WTC11 (cell line): ENCODE results near the gene PTPRT. TPM values are rescaled to one million over a fixed set of nuclear protein-coding genes. Genes with fewer than 3 reads are reported as not detected.

Experiments used
- ATAC-seq: fragments of 200-7000 bp; cut with Tn5 transposase; 2 replicates; pipeline ENCODE4 v1.10.0; 2021; ENCODE audit warnings: mild to moderate bottlenecking, moderate library complexity
- CTCF ChIA-PET: fragments of 300-600 bp; sonication (Branson Sonifier 250); formaldehyde crosslinking; loops from one replicate; lab custom pipeline; 2021; ENCODE audit warnings: antibody characterized with exemption; lab: Charles Lee
- POLR2A ChIA-PET: fragments of 350-600 bp; sonication (Branson Sonifier 250); formaldehyde crosslinking; loops from one replicate; lab custom pipeline; 2021; ENCODE audit warnings: antibody characterized with exemption; lab: Charles Lee
- DNase-seq: peaks from one replicate; pipeline ENCODE4 v3.0.0; 2021; ENCODE audit warnings: low spot score
- H3K27ac Mint-ChIP-seq: 2 replicates; pipeline ENCODE4 v1.8.0; 2021; ENCODE audit warnings: mixed read lengths
- H3K27me3 Mint-ChIP-seq: 2 replicates; pipeline ENCODE4 v1.8.0; 2021; ENCODE audit warnings: low read depth, mild to moderate bottlenecking, moderate library complexity, mixed read lengths
- H3K36me3 Mint-ChIP-seq: 2 replicates; pipeline ENCODE4 v1.8.0; 2021; ENCODE audit warnings: mixed read lengths
- H3K4me1 Mint-ChIP-seq: 2 replicates; pipeline ENCODE4 v1.8.0; 2022; ENCODE audit warnings: mixed read lengths
- H3K4me3 Mint-ChIP-seq: 2 replicates; pipeline ENCODE4 v1.8.0; 2021; ENCODE audit warnings: mild to moderate bottlenecking, moderate library complexity, mixed read lengths
- H3K9me3 Mint-ChIP-seq: 2 replicates; pipeline ENCODE4 v1.8.0; 2021; ENCODE audit warnings: mixed read lengths
- ATF1 ChIP-seq: sonication (generic); formaldehyde crosslinking; IDR thresholded peaks from 2 replicates; pipeline ENCODE4 v1.8.1; 2023; ENCODE audit warnings: mild to moderate bottlenecking, moderate library complexity, missing genetic modification reagents
- CBFB ChIP-seq: sonication (generic); formaldehyde crosslinking; IDR thresholded peaks from 2 replicates; pipeline ENCODE4 v1.8.1; 2022; ENCODE audit warnings: mild to moderate bottlenecking, low read depth, missing genetic modification reagents
- ETV6 ChIP-seq: sonication (generic); formaldehyde crosslinking; IDR thresholded peaks from 2 replicates; pipeline ENCODE4 v1.8.1; 2022; ENCODE audit warnings: mild to moderate bottlenecking, missing genetic modification reagents
- FOXJ3 ChIP-seq: sonication (generic); formaldehyde crosslinking; IDR thresholded peaks from 2 replicates; pipeline ENCODE4 v1.9.0; 2021; ENCODE audit warnings: missing genetic modification reagents, mild to moderate bottlenecking, borderline replicate concordance
- GRHL2 ChIP-seq: fragments of 250-450 bp; sonication (Bioruptor Pico); IDR thresholded peaks from 2 replicates; pipeline ENCODE4 v1.8.0; 2022; ENCODE audit warnings: mild to moderate bottlenecking, moderate library complexity; ENCODE audit not compliant: insufficient replicate concordance, severe bottlenecking
- MXD4 ChIP-seq: fragments of 250-450 bp; sonication (Bioruptor Pico); IDR thresholded peaks from 2 replicates; pipeline ENCODE4 v1.8.0; 2021; ENCODE audit warnings: mild to moderate bottlenecking, moderate library complexity, borderline replicate concordance
- NFE2L1 ChIP-seq: sonication (generic); formaldehyde crosslinking; IDR thresholded peaks from 2 replicates; pipeline ENCODE4 v1.8.1; 2023; ENCODE audit warnings: missing genetic modification reagents
- NR2C2 ChIP-seq: sonication (generic); formaldehyde crosslinking; IDR thresholded peaks from 2 replicates; pipeline ENCODE4 v1.8.0; 2022; ENCODE audit warnings: mild to moderate bottlenecking, missing genetic modification reagents
- SMAD3 ChIP-seq: sonication (generic); formaldehyde crosslinking; IDR thresholded peaks from 2 replicates; pipeline ENCODE4 v1.8.0; 2022; ENCODE audit warnings: missing genetic modification reagents, mild to moderate bottlenecking, borderline replicate concordance
- SMAD4 ChIP-seq: sonication (generic); formaldehyde crosslinking; IDR thresholded peaks from 2 replicates; pipeline ENCODE4 v1.8.0; 2022; ENCODE audit warnings: mild to moderate bottlenecking, missing genetic modification reagents
- TCF7 ChIP-seq: sonication (generic); formaldehyde crosslinking; IDR thresholded peaks from 2 replicates; pipeline ENCODE4 v1.8.0; 2022; ENCODE audit warnings: mild to moderate bottlenecking, low read depth, missing genetic modification reagents, moderate library complexity
- TEAD4 ChIP-seq: sonication (generic); formaldehyde crosslinking; IDR thresholded peaks from 2 replicates; pipeline ENCODE4 v1.8.0; 2022; ENCODE audit warnings: mild to moderate bottlenecking, missing genetic modification reagents
- ZNF219 ChIP-seq: sonication (generic); formaldehyde crosslinking; IDR thresholded peaks from 2 replicates; pipeline ENCODE4 v1.8.0; 2023; ENCODE audit warnings: missing genetic modification reagents, mild to moderate bottlenecking, borderline replicate concordance
- ZNF396 ChIP-seq: fragments of 250-450 bp; sonication (Bioruptor Pico); IDR thresholded peaks from 2 replicates; pipeline ENCODE4 v1.8.0; 2021; ENCODE audit warnings: mild to moderate bottlenecking, moderate library complexity, borderline replicate concordance
- total RNA-seq: library from RNA; stranded (reverse); gene quantifications from 3 replicates; pipeline ENCODE4 v1.2.3, GENCODE V29; 2021
- TF ChIP-seq, protein P1 (sequence below): sonication (generic); formaldehyde crosslinking; IDR thresholded peaks from 2 replicates; pipeline ENCODE4 v1.8.1; 2023; ENCODE audit warnings: mild to moderate bottlenecking, missing genetic modification reagents, borderline replicate concordance
- TF ChIP-seq, protein P2 (sequence below): fragments of 250-450 bp; sonication (Bioruptor Pico); IDR thresholded peaks from 2 replicates; pipeline ENCODE4 v1.9.0; 2021; ENCODE audit warnings: moderate library complexity, mild to moderate bottlenecking, inconsistent platforms, borderline replicate concordance
- TF ChIP-seq, protein P3 (sequence below): sonication (generic); formaldehyde crosslinking; IDR thresholded peaks from 2 replicates; pipeline ENCODE4 v1.8.1; 2022; ENCODE audit warnings: mild to moderate bottlenecking, missing genetic modification reagents, moderate library complexity, borderline replicate concordance
- TF ChIP-seq, protein P4 (sequence below): sonication (generic); formaldehyde crosslinking; IDR thresholded peaks from 2 replicates; pipeline ENCODE4 v1.8.1; 2023; ENCODE audit warnings: mild to moderate bottlenecking, missing genetic modification reagents, moderate library complexity
- TF ChIP-seq, protein P5 (sequence below): sonication (generic); formaldehyde crosslinking; IDR thresholded peaks from 2 replicates; pipeline ENCODE4 v1.8.1; 2023; ENCODE audit warnings: mild to moderate bottlenecking, missing genetic modification reagents
- TF ChIP-seq, protein P6 (sequence below): sonication (generic); formaldehyde crosslinking; IDR thresholded peaks from 2 replicates; pipeline ENCODE4 v1.8.0; 2022; ENCODE audit warnings: mild to moderate bottlenecking, missing genetic modification reagents
- TF ChIP-seq, protein P7 (sequence below): fragments of 250-450 bp; sonication (Bioruptor Pico); IDR thresholded peaks from 2 replicates; pipeline ENCODE4 v1.9.0; 2021; ENCODE audit warnings: mild to moderate bottlenecking
- TF ChIP-seq, protein P8 (sequence below): sonication (generic); formaldehyde crosslinking; IDR thresholded peaks from 2 replicates; pipeline ENCODE4 v1.8.1; 2022; ENCODE audit warnings: low read depth, mild to moderate bottlenecking, moderate library complexity, missing genetic modification reagents, borderline replicate concordance

Gene PTPRT
- total RNA-seq, 1 experiment from 2014 or later = 1.1 TPM

DNA sequence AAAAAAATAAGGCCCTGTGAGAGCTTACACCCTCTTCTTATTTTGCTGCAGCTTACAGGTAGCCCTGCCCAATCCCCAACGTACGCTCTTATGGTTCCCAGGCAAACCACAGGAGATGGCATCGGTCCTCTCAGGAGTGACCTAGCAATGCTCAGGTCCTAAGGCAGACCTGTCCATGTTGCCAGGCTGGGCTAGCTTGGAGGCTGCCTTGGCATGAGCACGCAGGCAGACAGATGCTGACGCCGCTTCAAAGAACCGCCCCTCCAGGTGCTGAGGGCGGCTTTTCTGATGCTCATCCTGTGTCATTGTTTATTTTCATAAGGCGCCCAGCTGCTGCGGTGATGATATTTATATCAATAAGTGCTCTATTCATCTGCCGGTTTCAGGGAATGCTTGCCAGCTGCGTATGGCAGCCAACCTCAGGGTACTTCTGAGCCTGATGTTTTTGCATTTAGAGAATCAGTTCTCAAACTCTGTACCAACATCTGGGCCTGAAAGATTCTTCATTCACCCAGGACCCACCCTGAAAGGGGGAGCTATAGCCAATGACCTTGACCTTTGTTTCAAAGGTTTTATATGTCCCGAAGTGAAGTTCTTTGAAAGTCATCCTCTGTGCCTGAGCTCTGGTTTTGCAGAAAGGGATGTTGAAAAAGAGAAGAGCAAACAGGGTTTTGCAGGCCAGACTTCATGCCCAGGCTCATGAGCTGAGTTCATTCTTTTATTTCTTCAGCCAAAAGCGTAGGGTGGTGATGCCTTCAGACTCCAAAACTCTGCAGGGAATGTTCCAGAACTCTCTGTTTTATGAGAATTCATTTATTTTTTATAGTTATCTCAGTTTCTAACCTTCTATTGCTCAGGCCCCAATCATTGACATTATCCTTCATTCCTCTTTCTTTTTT, 1095.9 kb downstream of the PTPRT start (continued):
- TF ChIP-seq, protein P1, sequence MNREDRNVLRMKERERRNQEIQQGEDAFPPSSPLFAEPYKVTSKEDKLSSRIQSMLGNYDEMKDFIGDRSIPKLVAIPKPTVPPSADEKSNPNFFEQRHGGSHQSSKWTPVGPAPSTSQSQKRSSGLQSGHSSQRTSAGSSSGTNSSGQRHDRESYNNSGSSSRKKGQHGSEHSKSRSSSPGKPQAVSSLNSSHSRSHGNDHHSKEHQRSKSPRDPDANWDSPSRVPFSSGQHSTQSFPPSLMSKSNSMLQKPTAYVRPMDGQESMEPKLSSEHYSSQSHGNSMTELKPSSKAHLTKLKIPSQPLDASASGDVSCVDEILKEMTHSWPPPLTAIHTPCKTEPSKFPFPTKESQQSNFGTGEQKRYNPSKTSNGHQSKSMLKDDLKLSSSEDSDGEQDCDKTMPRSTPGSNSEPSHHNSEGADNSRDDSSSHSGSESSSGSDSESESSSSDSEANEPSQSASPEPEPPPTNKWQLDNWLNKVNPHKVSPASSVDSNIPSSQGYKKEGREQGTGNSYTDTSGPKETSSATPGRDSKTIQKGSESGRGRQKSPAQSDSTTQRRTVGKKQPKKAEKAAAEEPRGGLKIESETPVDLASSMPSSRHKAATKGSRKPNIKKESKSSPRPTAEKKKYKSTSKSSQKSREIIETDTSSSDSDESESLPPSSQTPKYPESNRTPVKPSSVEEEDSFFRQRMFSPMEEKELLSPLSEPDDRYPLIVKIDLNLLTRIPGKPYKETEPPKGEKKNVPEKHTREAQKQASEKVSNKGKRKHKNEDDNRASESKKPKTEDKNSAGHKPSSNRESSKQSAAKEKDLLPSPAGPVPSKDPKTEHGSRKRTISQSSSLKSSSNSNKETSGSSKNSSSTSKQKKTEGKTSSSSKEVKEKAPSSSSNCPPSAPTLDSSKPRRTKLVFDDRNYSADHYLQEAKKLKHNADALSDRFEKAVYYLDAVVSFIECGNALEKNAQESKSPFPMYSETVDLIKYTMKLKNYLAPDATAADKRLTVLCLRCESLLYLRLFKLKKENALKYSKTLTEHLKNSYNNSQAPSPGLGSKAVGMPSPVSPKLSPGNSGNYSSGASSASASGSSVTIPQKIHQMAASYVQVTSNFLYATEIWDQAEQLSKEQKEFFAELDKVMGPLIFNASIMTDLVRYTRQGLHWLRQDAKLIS (CRISPR knock-in tag) = no peak
- TF ChIP-seq TEAD4 (CRISPR knock-in tag) (no peak), ATF1 (CRISPR knock-in tag) (no peak), SMAD3 (CRISPR knock-in tag) (no peak), GRHL2 (CRISPR knock-in tag) (no peak), MXD4 (CRISPR knock-in tag) (no peak)
- TF ChIP-seq, protein P2, sequence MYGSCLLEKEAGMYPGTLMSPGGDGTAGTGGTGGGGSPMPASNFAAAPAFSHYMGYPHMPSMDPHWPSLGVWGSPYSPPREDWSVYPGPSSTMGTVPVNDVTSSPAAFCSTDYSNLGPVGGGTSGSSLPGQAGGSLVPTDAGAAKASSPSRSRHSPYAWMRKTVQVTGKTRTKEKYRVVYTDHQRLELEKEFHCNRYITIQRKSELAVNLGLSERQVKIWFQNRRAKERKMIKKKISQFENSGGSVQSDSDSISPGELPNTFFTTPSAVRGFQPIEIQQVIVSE (CRISPR knock-in tag) = no peak

DNA sequence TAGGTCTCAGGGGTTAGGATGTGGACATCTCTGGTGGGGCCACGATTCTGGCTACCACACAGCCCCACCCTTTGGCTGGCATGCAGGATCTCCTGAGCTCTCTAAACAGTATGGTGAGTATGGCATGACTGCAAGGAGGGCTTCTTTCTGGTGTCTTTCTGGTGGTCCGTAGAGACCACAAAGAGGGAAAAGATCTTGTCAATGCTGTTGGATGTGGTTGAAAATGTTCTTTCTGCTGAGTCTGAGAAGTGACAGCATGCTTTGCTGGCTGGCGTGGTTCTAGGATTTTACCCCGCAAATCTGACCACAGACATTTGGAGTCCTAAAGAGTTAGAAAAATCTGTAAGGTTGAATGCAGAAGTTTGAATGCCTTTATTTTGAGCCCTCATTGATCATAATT, 1096.7 kb downstream of the PTPRT start:
- no peak for ATAC-seq

More for the DNA sequence above, 1096.7 kb downstream of the PTPRT start:
- Mint-ChIP-seq H3K36me3 (no peaks in the 10 kb centered on the region), H3K27me3 (no peaks in the 10 kb centered on the region; the same call in 1 of the 2 replicates), H3K4me3 (no peak overlapping the region), H3K9me3 (no peaks in the 10 kb centered on the region), H3K4me1 (no peaks in the 10 kb centered on the region), H3K27ac (no peak overlapping the region)
- CTCF ChIA-PET = no interaction called here
- TF ChIP-seq ETV6 (CRISPR knock-in tag) (no peak), CBFB (CRISPR knock-in tag) (no peak), NR2C2 (CRISPR knock-in tag) (no peak), ZNF219 (CRISPR knock-in tag) (no peak), MXD4 (CRISPR knock-in tag) (no peak), ZNF396 (CRISPR knock-in tag) (no peak), SMAD4 (no peak), TCF7 (no peak), FOXJ3 (CRISPR knock-in tag) (no peak), NFE2L1 (no peak)
- TF ChIP-seq, protein P3, sequence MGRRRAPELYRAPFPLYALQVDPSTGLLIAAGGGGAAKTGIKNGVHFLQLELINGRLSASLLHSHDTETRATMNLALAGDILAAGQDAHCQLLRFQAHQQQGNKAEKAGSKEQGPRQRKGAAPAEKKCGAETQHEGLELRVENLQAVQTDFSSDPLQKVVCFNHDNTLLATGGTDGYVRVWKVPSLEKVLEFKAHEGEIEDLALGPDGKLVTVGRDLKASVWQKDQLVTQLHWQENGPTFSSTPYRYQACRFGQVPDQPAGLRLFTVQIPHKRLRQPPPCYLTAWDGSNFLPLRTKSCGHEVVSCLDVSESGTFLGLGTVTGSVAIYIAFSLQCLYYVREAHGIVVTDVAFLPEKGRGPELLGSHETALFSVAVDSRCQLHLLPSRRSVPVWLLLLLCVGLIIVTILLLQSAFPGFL (CRISPR knock-in tag) = no peak
- TF ChIP-seq, protein P4, sequence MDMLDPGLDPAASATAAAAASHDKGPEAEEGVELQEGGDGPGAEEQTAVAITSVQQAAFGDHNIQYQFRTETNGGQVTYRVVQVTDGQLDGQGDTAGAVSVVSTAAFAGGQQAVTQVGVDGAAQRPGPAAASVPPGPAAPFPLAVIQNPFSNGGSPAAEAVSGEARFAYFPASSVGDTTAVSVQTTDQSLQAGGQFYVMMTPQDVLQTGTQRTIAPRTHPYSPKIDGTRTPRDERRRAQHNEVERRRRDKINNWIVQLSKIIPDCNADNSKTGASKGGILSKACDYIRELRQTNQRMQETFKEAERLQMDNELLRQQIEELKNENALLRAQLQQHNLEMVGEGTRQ (CRISPR knock-in tag) = no peak
- TF ChIP-seq, protein P5, sequence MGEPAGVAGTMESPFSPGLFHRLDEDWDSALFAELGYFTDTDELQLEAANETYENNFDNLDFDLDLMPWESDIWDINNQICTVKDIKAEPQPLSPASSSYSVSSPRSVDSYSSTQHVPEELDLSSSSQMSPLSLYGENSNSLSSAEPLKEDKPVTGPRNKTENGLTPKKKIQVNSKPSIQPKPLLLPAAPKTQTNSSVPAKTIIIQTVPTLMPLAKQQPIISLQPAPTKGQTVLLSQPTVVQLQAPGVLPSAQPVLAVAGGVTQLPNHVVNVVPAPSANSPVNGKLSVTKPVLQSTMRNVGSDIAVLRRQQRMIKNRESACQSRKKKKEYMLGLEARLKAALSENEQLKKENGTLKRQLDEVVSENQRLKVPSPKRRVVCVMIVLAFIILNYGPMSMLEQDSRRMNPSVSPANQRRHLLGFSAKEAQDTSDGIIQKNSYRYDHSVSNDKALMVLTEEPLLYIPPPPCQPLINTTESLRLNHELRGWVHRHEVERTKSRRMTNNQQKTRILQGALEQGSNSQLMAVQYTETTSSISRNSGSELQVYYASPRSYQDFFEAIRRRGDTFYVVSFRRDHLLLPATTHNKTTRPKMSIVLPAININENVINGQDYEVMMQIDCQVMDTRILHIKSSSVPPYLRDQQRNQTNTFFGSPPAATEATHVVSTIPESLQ (CRISPR knock-in tag) = no peak
- TF ChIP-seq, protein P6, sequence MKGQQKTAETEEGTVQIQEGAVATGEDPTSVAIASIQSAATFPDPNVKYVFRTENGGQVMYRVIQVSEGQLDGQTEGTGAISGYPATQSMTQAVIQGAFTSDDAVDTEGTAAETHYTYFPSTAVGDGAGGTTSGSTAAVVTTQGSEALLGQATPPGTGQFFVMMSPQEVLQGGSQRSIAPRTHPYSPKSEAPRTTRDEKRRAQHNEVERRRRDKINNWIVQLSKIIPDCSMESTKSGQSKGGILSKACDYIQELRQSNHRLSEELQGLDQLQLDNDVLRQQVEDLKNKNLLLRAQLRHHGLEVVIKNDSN (CRISPR knock-in tag) = no peak
- TF ChIP-seq, protein P7, sequence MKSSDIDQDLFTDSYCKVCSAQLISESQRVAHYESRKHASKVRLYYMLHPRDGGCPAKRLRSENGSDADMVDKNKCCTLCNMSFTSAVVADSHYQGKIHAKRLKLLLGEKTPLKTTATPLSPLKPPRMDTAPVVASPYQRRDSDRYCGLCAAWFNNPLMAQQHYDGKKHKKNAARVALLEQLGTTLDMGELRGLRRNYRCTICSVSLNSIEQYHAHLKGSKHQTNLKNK = no peak
- TF ChIP-seq, protein P8, sequence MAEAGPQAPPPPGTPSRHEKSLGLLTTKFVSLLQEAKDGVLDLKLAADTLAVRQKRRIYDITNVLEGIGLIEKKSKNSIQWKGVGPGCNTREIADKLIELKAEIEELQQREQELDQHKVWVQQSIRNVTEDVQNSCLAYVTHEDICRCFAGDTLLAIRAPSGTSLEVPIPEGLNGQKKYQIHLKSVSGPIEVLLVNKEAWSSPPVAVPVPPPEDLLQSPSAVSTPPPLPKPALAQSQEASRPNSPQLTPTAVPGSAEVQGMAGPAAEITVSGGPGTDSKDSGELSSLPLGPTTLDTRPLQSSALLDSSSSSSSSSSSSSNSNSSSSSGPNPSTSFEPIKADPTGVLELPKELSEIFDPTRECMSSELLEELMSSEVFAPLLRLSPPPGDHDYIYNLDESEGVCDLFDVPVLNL (CRISPR knock-in tag) = no peak
- POLR2A ChIA-PET = no interaction called here
- no peak for DNase-seq
